Adrenal gland (tissue), 12 donors: ENCODE measurements around the gene PTK7. TPM values are rescaled to one million over a fixed set of nuclear protein-coding genes. Genes with fewer than 3 reads are reported as not detected.

Experiments used
- DNase-seq, 7 donors: peaks; one replicate each; pipeline ENCODE4 v3.0.0-alpha.2; 2019 to 2020
- H3K27ac ChIP-seq, 5 donors: fragments of 200-600 bp; sonication (generic) in 4 of 5; 1 replicate in 3 of 5; 2 replicates in 2 of 5; pipeline versions ENCODE4 v1.5.1 to v1.8.0; 2016 to 2020; ENCODE audit warnings: mild to moderate bottlenecking in 1 of 5
- H3K27me3 ChIP-seq: fragments of 200-600 bp; 2 replicates; pipeline ENCODE4 v1.8.0; 2021
- H3K36me3 ChIP-seq, 2 donors: fragments of 200-600 bp; replicated peaks in 1 of 2; 1 replicate in 1 of 2; 2 replicates in 1 of 2; pipeline versions ENCODE4 v1.5.1 to v1.8.0; 2018 to 2022
- H3K4me1 ChIP-seq, 2 donors: fragments of 200-600 bp; replicated peaks in 1 of 2; 1 replicate in 1 of 2; 2 replicates in 1 of 2; pipeline versions ENCODE4 v1.5.1 to v1.8.0; 2018 to 2021
- H3K4me3 ChIP-seq, 4 donors: fragments of 200-600 bp; sonication (generic) in 3 of 4; one replicate each; pipeline ENCODE4 v1.5.1; 2016 to 2018
- H3K9me3 ChIP-seq, 3 donors: fragments of 200-600 bp; sonication (generic) in 1 of 3; replicated peaks in 1 of 3; 1 replicate in 2 of 3; 2 replicates in 1 of 3; pipeline versions ENCODE4 v1.5.1 to v1.8.0; 2016 to 2021
- POLR2A ChIP-seq, 2 donors: fragments of 450-650 bp; IDR thresholded peaks; one replicate each; pipeline ENCODE4 v1.6.1; 2017; ENCODE audit warnings: antibody characterized with exemption in 2 of 2, mild to moderate bottlenecking in 2 of 2, moderate library complexity in 1 of 2
- WGBS, 4 donors: extraction: QIAGEN DNeasy Blood & Tissue Kit in 2 of 4; methylation state at CpG; one replicate each; pipeline versions ENCODE4 v1.1.5 to v1.1.7; 2013 to 2017; 5-methylcytosine and 5-hydroxymethylcytosine counted together
- intact Hi-C, 2 donors: fragments of 100-400 bp; cut with DNase I; formaldehyde crosslinking; loops; one replicate each; pipeline versions ENCODE4 v1.14.1 to v1.15.0; 2022 to 2023
- polyA plus RNA-seq, 3 donors: library from polyadenylated mRNA; stranded (reverse); fragments of 200-250 nt in 2 of 3; fragments of 350-450 nt in 1 of 3; fragmentation: Illumina TruSeq in 1 of 3; extraction: RNeasy Lipid Tissue Mini Kit (QIAGEN cat#74804) in 1 of 3; gene quantifications; one replicate each; pipeline ENCODE4 v1.2.3, GENCODE V29; 2013 to 2014
- total RNA-seq, 9 donors: library from RNA; depleted of rRNA in 4 of 9; stranded (reverse); fragments of >200 nt in 4 of 9; fragments of 120-200 nt in 1 of 9; fragmentation: NEBNext Ultra II Directional in 1 of 9; extraction: Animal tissue kit (Norgen Biotek cat#: 25700) in 1 of 9; gene quantifications; one replicate each; pipeline versions ENCODE4 v1.1.0 to v1.2.4, GENCODE V29; 2013 to 2023
- TF ChIP-seq, protein P1 (sequence below), 6 experiments: fragments of 450-650 bp in 4 of 6; fragments of 200-600 bp in 2 of 6; sonication (generic) in 1 of 6; IDR thresholded peaks; 1 replicate in 5 of 6; 2 replicates in 1 of 6; pipeline versions ENCODE4 v1.5.1 to v1.8.0; 2016 to 2021; ENCODE audit warnings: antibody characterized with exemption in 6 of 6, mild to moderate bottlenecking in 2 of 6, moderate library complexity in 1 of 6
- donor health status: healthy with polysubstance abuse.
- donor health status: Bipolar disorder and iron deficiency.
- donor health status: DM: yes; HTN: yes; CAD: no.
- donor health status: DM: no; HTN: no; CAD: no.
- donor health status: DM: no; HTN: no; CAD: no.
- donor health status: DM: yes; HTN: yes; CAD: no.

The PTK7 gene
- total and polyA plus RNA-seq, 12 donors: 2.8 to 16.7 (median 8.2) TPM

DNA sequence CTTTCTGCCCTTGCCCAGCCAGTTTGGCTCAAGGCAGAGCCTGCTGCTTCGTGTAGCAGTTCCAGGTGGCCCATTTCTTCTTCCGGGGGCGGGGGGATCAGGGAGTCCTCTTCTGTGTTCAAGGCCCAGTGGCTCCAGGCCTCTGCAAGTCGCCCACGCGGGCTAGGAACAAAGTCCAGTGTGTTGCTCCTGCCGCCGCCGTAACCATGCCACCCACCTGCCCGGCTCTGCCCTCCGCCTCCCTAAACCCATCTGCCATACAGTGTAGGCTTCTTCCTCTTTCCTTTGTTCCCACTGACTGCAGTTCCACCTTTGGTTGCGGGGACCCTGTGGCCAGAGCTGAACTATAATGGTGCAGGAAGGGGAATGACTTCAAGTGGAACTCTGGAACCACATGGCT lies 51.1 kb downstream of the PTK7 start:
- no peak overlapping the region for H3K27ac ChIP-seq
- 86 to 94% (median 92%) methylated on average over 12 of the region's 12 CpGs for WGBS, 4 donors
- no peak for DNase-seq

DNA sequence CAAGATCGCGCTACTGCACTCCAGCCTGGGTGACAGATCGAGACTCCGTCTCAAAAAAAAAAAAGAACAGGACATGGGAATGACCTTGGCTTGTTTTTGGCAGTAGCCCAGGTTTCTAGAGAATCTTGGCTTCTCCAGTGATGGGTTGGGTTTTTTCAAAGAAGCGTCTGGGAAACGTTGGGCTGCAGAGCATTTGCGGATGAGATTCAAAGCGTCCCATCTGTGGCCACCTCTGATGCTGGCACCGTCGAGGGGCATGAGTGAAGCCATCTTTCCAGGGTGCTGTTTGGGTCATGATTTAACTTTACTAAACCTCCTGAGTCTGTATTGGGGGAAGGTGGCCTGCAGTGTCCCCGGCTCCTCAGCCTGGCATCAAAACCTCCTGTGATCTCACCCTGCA lies 51.8 kb downstream of the PTK7 start:
- no peaks in the 10 kb centered on the region for H3K9me3 ChIP-seq
- H3K36me3 ChIP-seq: no peaks in the 10 kb centered on the region
- H3K27me3 ChIP-seq: no peaks in the 10 kb centered on the region
- H3K27ac ChIP-seq: no peak overlapping the region
- TF ChIP-seq, protein P1, sequence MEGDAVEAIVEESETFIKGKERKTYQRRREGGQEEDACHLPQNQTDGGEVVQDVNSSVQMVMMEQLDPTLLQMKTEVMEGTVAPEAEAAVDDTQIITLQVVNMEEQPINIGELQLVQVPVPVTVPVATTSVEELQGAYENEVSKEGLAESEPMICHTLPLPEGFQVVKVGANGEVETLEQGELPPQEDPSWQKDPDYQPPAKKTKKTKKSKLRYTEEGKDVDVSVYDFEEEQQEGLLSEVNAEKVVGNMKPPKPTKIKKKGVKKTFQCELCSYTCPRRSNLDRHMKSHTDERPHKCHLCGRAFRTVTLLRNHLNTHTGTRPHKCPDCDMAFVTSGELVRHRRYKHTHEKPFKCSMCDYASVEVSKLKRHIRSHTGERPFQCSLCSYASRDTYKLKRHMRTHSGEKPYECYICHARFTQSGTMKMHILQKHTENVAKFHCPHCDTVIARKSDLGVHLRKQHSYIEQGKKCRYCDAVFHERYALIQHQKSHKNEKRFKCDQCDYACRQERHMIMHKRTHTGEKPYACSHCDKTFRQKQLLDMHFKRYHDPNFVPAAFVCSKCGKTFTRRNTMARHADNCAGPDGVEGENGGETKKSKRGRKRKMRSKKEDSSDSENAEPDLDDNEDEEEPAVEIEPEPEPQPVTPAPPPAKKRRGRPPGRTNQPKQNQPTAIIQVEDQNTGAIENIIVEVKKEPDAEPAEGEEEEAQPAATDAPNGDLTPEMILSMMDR (IDR thresholded peaks at IDR 0.05): no peak
- no peak for TF ChIP-seq POLR2A (IDR thresholded peaks at IDR 0.05)
- peaks cover 4 to 5% of the 10 kb centered on the region in 2 donors for H3K4me1 ChIP-seq
- intact Hi-C loops: no loop called here
- 24 to 43% (median 34%) methylated on average over 11 of the region's 11 CpGs for WGBS, 4 donors
- no peak overlapping the region for H3K4me3 ChIP-seq
- peak; percentile 73 to 86 (median 77) for DNase-seq

More for the DNA sequence above, 51.1 kb downstream of the PTK7 start:
- peaks cover 4 to 5% of the 10 kb centered on the region in 2 donors for H3K4me1 ChIP-seq
- intact Hi-C loops: no loop called here
- TF ChIP-seq, protein P1 (IDR thresholded peaks at IDR 0.05): no peak
- H3K36me3 ChIP-seq: no peaks in the 10 kb centered on the region
- H3K27me3 ChIP-seq: no peaks in the 10 kb centered on the region
- H3K4me3 ChIP-seq: no peak overlapping the region
- H3K9me3 ChIP-seq: no peaks in the 10 kb centered on the region

DNA sequence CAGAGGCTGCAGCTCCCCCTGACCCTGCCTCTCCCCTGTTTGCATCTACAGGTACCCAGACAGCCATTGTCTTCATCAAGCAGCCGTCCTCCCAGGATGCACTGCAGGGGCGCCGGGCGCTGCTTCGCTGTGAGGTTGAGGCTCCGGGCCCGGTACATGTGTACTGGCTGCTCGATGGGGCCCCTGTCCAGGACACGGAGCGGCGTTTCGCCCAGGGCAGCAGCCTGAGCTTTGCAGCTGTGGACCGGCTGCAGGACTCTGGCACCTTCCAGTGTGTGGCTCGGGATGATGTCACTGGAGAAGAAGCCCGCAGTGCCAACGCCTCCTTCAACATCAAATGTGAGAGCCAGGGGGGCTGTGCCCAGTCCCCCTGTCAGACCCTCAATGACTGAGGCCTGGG lies 52.8 kb downstream of the PTK7 start:
- TF ChIP-seq POLR2A (IDR thresholded peaks at IDR 0.05): no peak
- TF ChIP-seq, protein P1 (IDR thresholded peaks at IDR 0.05): no peak
- Histone ChIP-seq H3K4me3 (no peak overlapping the region), H3K9me3 (no peaks in the 10 kb centered on the region), H3K36me3 (no peaks in the 10 kb centered on the region), H3K27me3 (no peaks in the 10 kb centered on the region), H3K27ac (no peak overlapping the region), H3K4me1 (peaks cover 4 to 5% of the 10 kb centered on the region in 2 donors)
- no peak for DNase-seq
- intact Hi-C loops: no loop called here
- WGBS, 4 donors: 83 to 95% (median 92%) methylated on average over 11 to 16 of the region's 16 CpGs

DNA sequence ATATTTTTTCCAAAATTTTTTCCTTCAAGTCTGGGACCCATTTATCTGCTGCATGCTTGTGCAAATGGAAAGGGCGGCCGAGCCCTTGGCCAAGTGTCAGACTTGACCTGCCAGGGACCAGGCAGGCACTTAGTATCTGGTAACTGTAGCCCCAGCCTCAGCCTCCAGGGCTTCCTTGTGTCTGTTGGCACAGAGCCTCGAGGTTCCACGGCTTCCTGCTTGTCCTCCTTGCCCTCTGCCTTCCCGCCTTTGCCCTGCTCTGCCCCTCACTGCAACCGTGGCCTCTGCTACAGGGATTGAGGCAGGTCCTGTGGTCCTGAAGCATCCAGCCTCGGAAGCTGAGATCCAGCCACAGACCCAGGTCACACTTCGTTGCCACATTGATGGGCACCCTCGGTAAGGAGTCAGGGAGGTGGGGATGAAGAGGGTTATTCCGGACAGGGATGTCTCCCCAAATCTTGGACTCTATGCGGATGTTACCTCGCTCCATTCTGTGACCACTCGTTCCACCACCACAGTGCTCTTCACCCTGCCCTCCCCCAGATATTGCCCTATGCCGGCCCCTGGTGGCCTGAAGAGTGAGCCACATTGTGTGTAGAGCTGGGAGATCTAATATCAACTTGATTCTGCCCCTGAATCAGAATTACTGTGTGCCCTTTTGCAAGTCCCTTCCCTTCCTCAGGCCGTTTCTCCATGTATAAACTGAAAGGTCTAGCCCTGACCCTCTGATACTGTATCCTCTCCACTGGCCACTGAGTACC lies 53.5 kb downstream of the PTK7 start:
- intact Hi-C loops: no loop called here
- no peak overlapping the region for H3K4me3 ChIP-seq
- WGBS, 4 donors: 57 to 61% (median 60%) methylated on average over 14 to 15 of the region's 15 CpGs

More for the DNA sequence above, 53.5 kb downstream of the PTK7 start:
- peak in 1 of 7 donors; percentile 20 for DNase-seq
- peaks cover 4 to 5% of the 10 kb centered on the region in 2 donors for H3K4me1 ChIP-seq
- TF ChIP-seq, protein P1 (IDR thresholded peaks at IDR 0.05): peak in 5 of 6 experiments; percentile 2 to 44 (median 33)
- TF ChIP-seq POLR2A (IDR thresholded peaks at IDR 0.05): no peak
- no peaks in the 10 kb centered on the region for H3K36me3 ChIP-seq
- H3K9me3 ChIP-seq: no peaks in the 10 kb centered on the region
- H3K27me3 ChIP-seq: no peaks in the 10 kb centered on the region
- no peak overlapping the region for H3K27ac ChIP-seq
